Naive thymus-derived CD8-positive, alpha-beta T cell (primary cell): ENCODE data around the gene C20orf96. TPM values are rescaled to one million over a fixed set of nuclear protein-coding genes. Genes with fewer than 3 reads are reported as not detected.

Experiments used
- ATAC-seq, 2 donors: fragments of 150-1000 bp; cut with Tn5 transposase in 1 of 2; sonication (Bioruptor Pico), chemical (Tn5 transposase) in 1 of 2; 1 replicate in 1 of 2; 2 replicates in 1 of 2; pipeline ENCODE4 v1.10.0; 2021; ENCODE audit warnings: mild to moderate bottlenecking in 2 of 2, moderate library complexity in 2 of 2
- POLR2A ChIA-PET: fragments of 350-600 bp; sonication (Branson Sonifier 250); formaldehyde crosslinking; loops from one replicate; lab custom pipeline; 2021; ENCODE audit warnings: antibody characterized with exemption; lab: Charles Lee
- DNase-seq, 10 donors: peaks; one replicate each; pipeline versions ENCODE4 v3.0.0 to v3.0.0-alpha.2; 2020 to 2022
- H3K27ac Mint-ChIP-seq, 10 donors: one replicate each; pipeline ENCODE4 v1.8.0; 2020 to 2022; ENCODE audit warnings: mild to moderate bottlenecking in 10 of 10, mixed read lengths in 10 of 10, moderate library complexity in 4 of 10, inconsistent platforms in 1 of 10
- H3K27me3 Mint-ChIP-seq, 5 donors: one replicate each; pipeline ENCODE4 v1.8.0; 2021 to 2022; ENCODE audit warnings: mixed read lengths in 5 of 5
- H3K36me3 Mint-ChIP-seq, 3 donors: one replicate each; pipeline ENCODE4 v1.8.0; 2020 to 2022; ENCODE audit warnings: mixed read lengths in 3 of 3, mild to moderate bottlenecking in 2 of 3, inconsistent platforms in 1 of 3
- H3K4me1 Mint-ChIP-seq, 4 donors: one replicate each; pipeline ENCODE4 v1.8.0; 2021 to 2022; ENCODE audit warnings: mixed read lengths in 4 of 4
- H3K4me3 Mint-ChIP-seq, 10 donors: one replicate each; pipeline ENCODE4 v1.8.0; 2020 to 2022; ENCODE audit warnings: mild to moderate bottlenecking in 10 of 10, mixed read lengths in 10 of 10, moderate library complexity in 6 of 10, inconsistent platforms in 1 of 10
- H3K9me3 Mint-ChIP-seq, 9 donors: one replicate each; pipeline ENCODE4 v1.8.0; 2020 to 2022; ENCODE audit warnings: mixed read lengths in 9 of 9, mild to moderate bottlenecking in 3 of 9, inconsistent platforms in 1 of 9, moderate library complexity in 1 of 9
- polyA plus RNA-seq, 3 donors: library from polyadenylated mRNA; unstranded; fragments of 300-500 nt; fragmentation: Illumina TruSeq; gene quantifications; one replicate each; pipeline ENCODE4 v1.2.3, GENCODE V29; 2021
- total RNA-seq, 8 experiments: library from RNA in 2 of 8; stranded (reverse) in 2 of 8; gene quantifications; one replicate each; pipeline ENCODE4 v1.2.3 and lab custom pipeline; 2021 to 2026

The C20orf96 gene
- total and polyA plus RNA-seq, 5 experiments from 2014 or later: 0.46 to 5.7 (median 0.80) TPM

DNA sequence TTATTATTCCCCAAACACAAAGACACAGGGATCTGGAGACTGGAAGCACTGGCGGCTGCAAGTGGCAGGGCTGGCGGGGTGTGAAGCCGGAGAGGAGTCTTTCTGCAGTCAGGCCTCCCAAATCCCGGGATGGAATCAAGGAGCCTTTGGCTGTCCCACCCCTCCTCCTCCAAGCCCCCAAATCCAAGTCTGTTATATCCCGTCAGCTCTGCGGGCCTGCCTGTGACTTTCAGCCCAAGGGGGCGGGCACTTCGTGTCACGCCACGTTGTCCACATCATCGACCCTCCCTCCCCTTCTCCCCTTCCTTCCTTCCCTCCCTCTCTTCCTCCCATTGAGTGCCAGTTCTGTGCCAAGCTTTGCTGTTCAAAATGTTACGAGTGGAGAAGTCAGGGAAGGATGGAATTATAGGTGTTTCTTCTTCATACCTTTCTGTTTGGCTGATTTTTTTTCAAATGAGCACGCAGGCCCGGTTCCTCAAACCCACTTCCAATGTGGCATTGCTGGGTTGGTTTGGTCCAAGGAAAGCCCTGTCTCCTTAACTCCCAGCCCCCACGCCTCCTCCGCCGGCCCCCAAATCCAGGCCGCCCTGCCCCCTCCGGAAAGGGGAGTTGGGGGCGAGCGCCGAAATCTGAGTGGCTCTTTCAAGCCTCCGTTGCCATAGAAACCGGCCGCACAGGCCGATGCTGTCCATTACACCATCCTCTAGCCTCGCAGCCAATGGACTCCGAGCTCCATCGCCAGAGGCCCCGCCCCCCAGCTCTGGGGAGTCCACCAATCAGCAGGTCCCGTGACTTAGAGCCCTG lies 19.5 kb upstream of the C20orf96 start:
- H3K4me1 Mint-ChIP-seq: peaks cover 11 to 19% (median 17%) of the 10 kb centered on the region in 4 donors
- H3K4me3 Mint-ChIP-seq: peak overlapping the region; percentile 81 to 93 (median 87)
- no peaks in the 10 kb centered on the region for H3K9me3 Mint-ChIP-seq
- ATAC-seq (peak; percentile 100), DNase-seq (peak; percentile 63 to 94 (median 84))
- POLR2A ChIA-PET: interaction anchor here (0.7 to 3.6 kb wide), 5 partner anchors 10 to 84 kb away, joined by 3 to 20 read pairs (median 3); partner anchors contain the start of genes SOX12 and ZCCHC3
- peak overlapping the region; percentile 27 to 93 (median 86) for H3K27ac Mint-ChIP-seq
- H3K27me3 Mint-ChIP-seq: no peaks in the 10 kb centered on the region
- no peaks in the 10 kb centered on the region for H3K36me3 Mint-ChIP-seq

DNA sequence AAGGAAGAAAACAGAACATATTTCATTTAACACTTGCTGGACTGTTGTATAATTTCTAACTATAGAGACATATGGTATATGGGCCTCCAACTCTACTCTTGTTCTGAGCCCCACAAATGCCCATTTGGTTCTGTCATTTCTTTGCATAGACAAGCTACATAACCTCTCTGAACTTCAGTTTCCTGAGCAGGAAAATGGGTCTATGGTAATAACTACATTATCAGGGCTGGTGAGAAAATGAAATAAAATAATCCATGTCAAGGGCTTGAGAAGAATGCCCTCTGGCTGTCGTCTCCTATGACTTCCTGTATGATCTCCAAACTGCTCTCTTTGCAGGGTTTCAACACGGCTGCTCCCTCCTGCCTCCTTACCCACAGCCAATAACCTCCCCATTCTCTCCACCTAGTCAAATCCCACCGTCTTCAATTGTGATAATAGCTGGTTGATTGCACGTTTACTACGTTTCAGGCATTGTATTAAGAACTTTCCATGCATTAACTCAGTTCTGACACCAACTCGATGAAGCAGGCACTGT lies 18.8 kb upstream of the C20orf96 start:
- peak overlapping the region in 9 of 10 donors; percentile 46 to 87 (median 81) for H3K4me3 Mint-ChIP-seq
- peak overlapping the region in 9 of 10 donors; percentile 6 to 85 (median 64) for H3K27ac Mint-ChIP-seq
- peaks cover 11 to 19% (median 17%) of the 10 kb centered on the region in 4 donors for H3K4me1 Mint-ChIP-seq
- no peaks in the 10 kb centered on the region for H3K9me3 Mint-ChIP-seq
- H3K36me3 Mint-ChIP-seq: no peaks in the 10 kb centered on the region
- DNase-seq (no peak), ATAC-seq (no peak)
- POLR2A ChIA-PET: interaction anchor here (1.4 to 3.6 kb wide), 2 partner anchors 11 to 16 kb away, joined by 8 to 20 read pairs; partner anchors contain the start of genes SOX12 and ZCCHC3
- no peaks in the 10 kb centered on the region for H3K27me3 Mint-ChIP-seq

DNA sequence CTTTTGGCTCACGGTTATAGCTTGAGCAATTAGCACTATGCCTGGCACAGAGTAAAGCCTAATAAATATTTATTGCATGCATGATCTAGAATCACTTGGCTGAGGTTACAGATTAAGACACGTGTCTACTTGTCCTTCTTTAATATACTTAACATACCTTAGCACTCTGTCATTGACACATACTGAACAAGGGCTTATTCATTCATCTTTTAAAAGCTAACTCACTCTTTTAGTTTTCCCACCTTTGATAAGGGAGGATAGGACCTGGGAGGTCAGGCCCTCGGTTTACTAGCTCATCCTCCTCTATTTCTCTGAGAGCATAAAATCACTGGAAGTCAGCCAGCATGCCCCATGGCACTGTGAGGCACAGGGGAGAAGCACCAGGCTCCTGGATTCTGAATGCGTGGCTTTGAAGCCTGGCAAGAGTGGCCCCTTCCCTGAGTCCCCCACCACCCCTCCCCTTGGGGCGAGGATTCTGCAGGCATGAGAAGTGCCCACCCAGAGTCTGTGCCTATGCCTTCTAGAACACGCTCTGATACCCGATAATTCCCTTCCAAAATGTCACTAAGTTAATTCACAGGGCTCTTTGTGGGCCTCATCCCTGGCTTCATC lies 18.0 kb upstream of the C20orf96 start:
- no peaks in the 10 kb centered on the region for H3K9me3 Mint-ChIP-seq
- H3K27ac Mint-ChIP-seq: peak overlapping the region in 3 of 10 donors; percentile 22 to 31 (median 28)
- ATAC-seq (no peak), DNase-seq (no peak)
- H3K4me3 Mint-ChIP-seq: no peak overlapping the region
- H3K36me3 Mint-ChIP-seq: no peaks in the 10 kb centered on the region
- peaks cover 11 to 19% (median 17%) of the 10 kb centered on the region in 4 donors for H3K4me1 Mint-ChIP-seq
- POLR2A ChIA-PET: interaction anchor here (1.0 to 3.6 kb wide), 3 partner anchors 11 to 20 kb away, joined by 3 to 20 read pairs (median 3); partner anchors contain the start of gene ZCCHC3
- H3K27me3 Mint-ChIP-seq: no peaks in the 10 kb centered on the region

DNA sequence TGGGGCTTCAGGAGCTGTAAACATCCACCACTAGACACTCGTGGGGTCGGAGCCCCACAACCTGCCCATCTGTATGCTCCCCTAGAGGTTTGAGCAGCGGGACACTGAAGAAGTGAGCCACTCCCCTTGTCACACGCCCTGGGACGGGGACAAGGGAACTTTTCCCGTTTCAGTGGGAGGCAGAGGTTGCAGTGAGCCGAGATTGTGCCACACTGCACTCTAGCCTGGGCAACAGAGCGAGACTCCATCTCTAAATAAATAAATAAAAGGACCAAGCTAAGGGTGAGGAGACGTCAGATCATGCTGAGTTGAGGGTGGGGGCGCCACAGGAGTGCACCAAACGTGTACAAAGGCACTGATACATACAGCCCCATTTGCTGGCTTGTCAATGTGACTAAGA lies 15.2 kb upstream of the C20orf96 start:
- Mint-ChIP-seq H3K4me1 (peaks cover 18 to 22% (median 20%) of the 10 kb centered on the region in 4 donors), H3K27me3 (no peaks in the 10 kb centered on the region), H3K4me3 (no peak overlapping the region), H3K36me3 (peaks cover 0 to 9% (median 0%) of the 10 kb centered on the region in 3 donors), H3K27ac (peak overlapping the region in 1 of 10 donors; percentile 16), H3K9me3 (no peaks in the 10 kb centered on the region)
- POLR2A ChIA-PET: interaction anchor here (0.8 to 1.4 kb wide), 2 partner anchors 9 to 12 kb away, joined by 3 to 8 read pairs; partner anchors contain the start of gene ZCCHC3
- DNase-seq (no peak), ATAC-seq (no peak)

DNA sequence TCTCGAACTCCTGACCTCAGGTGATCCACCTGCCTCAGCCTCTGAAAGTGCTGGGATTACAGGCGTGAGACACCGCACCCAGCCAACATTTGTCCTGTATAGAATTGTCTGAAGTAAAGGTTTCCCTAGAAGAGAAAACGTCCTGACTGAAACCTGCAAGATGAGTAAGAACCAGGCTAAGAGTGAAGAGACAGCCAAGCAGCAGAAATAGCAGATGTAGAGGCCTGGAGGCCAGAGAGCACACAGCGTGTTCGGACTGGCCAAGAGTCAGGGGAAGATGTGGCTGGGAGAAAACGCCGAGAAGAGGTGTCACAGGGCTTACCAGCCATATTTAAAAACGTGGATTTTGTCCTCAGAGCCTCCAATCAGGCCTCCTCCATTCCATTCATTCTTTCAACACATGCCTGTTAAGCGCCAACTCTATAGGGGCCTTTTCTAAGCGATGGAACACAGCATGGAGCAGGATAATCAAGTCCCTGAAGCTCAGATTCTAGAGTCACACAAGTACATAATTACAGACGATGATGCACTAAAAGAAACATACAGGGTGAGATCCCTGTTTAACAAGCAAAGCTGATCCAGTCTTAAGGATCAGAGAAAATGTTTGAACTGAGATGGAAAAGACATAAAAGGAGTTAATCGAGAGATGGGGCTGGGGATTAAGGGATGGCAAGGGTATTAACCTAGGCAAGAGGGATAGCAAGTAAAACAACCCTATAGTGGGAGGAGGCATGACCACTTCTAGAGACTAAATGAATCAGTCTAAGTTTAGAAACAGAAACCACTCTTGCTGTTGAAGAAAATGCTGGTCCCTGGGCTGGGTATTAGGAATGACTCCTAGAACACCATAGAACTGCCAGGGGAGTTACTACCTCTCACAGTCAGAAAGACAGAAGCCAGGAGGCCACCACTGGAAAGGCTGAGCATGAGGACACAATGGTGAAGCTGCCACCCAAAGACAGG lies 11.6 kb upstream of the C20orf96 start:
- peaks cover 21 to 34% (median 31%) of the 10 kb centered on the region in 4 donors for H3K4me1 Mint-ChIP-seq
- peaks cover 0 to 17% (median 5%) of the 10 kb centered on the region in 3 donors for H3K36me3 Mint-ChIP-seq
- no peaks in the 10 kb centered on the region for H3K27me3 Mint-ChIP-seq
- H3K27ac Mint-ChIP-seq: peak overlapping the region in 3 of 10 donors; percentile 16 to 83 (median 27)
- no peak overlapping the region for H3K4me3 Mint-ChIP-seq
- DNase-seq (no peak), ATAC-seq (no peak)
- peaks cover 0 to 3% (median 0%) of the 10 kb centered on the region in 9 donors for H3K9me3 Mint-ChIP-seq
- POLR2A ChIA-PET: interaction anchor here (2.3 kb wide), 1 partner anchor 23 kb away, joined by 12 read pairs; the partner anchor contains the start of gene SOX12

DNA sequence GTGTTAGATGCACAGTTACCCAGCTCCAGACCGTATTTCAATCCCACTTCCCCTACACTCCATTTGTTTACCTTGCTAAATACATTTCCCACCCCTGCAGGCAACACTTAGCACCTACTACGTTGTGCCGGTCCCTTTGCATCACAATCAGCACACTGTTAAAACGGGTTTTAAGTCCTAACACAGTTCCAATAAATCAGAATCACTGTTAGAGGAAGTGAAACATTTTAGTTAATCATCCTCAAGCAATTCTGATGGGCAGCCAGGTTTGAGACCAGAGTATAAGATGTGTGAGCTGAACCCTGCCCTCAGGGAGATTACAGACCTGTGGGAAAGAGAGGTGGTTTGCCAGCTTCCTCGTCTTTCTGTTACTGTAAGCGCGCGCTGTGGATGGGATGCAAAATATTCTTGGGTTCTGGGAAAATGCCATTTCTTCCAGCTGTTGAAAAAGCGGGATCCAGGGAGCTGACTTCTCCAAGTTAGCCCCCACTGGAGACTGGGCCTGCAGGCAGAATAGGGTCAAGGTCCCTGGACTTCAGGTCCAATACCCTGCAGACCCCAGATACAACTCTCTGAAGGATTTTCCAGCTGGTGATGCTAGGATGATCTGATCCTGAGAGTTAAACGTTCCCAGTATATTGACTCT lies 9.9 kb upstream of the C20orf96 start:
- peak overlapping the region in 9 of 10 donors; percentile 37 to 100 (median 80) for H3K4me3 Mint-ChIP-seq
- peaks cover 0 to 17% (median 5%) of the 10 kb centered on the region in 3 donors for H3K36me3 Mint-ChIP-seq
- POLR2A ChIA-PET: interaction anchor here (1.0 to 5.5 kb wide), 2 partner anchors 10 to 24 kb away, joined by 3 to 140 read pairs; partner anchors contain the start of gene SOX12
- peaks cover 0 to 3% (median 0%) of the 10 kb centered on the region in 9 donors for H3K9me3 Mint-ChIP-seq
- H3K4me1 Mint-ChIP-seq: peaks cover 24 to 50% (median 45%) of the 10 kb centered on the region in 4 donors
- no peak for DNase-seq
- no peaks in the 10 kb centered on the region for H3K27me3 Mint-ChIP-seq
- ATAC-seq: no peak
- peak overlapping the region in 7 of 10 donors; percentile 22 to 99 (median 43) for H3K27ac Mint-ChIP-seq

DNA sequence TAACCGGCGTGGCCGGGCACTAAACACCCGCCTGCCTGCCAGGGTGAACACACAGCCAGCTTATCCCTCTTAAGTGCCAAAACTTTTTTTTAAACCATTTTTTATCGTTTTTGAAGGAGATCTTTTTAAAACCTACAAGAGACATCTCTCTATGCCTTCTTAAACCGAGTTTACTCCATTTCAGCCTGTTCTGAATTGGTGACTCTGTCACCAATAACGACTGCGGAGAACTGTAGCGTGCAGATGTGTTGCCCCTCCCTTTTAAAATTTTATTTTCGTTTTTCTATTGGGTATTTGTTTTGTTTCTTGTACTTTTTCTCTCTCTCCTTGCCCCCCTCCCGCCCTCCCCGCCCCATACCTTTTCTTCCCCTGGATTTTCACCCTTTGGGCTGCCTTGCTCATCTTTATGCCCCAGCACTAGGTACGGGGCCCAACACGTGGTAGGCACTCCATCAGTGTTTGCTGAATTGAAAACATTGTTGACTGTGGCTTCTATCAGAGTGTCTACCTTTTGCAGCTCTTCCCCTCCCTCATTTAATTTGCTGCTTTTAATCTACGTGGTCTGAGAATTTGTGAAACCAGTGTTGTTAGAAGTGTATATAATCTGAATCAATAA lies 8.3 kb upstream of the C20orf96 start:
- Mint-ChIP-seq H3K4me1 (peaks cover 24 to 50% (median 45%) of the 10 kb centered on the region in 4 donors), H3K4me3 (peak overlapping the region; percentile 93 to 100 (median 98)), H3K36me3 (peaks cover 0 to 17% (median 5%) of the 10 kb centered on the region in 3 donors), H3K9me3 (peaks cover 0 to 3% (median 0%) of the 10 kb centered on the region in 9 donors), H3K27me3 (no peaks in the 10 kb centered on the region), H3K27ac (peak overlapping the region; percentile 96 to 99 (median 98))
- peak; percentile 9 to 20 for ATAC-seq
- peak in 1 of 10 donors; percentile 37 for DNase-seq
- POLR2A ChIA-PET: interaction anchor here (0.7 to 5.5 kb wide), 8 partner anchors 10 to 1367 kb away, joined by 3 to 140 read pairs (median 4); partner anchors contain the start of gene SOX12

DNA sequence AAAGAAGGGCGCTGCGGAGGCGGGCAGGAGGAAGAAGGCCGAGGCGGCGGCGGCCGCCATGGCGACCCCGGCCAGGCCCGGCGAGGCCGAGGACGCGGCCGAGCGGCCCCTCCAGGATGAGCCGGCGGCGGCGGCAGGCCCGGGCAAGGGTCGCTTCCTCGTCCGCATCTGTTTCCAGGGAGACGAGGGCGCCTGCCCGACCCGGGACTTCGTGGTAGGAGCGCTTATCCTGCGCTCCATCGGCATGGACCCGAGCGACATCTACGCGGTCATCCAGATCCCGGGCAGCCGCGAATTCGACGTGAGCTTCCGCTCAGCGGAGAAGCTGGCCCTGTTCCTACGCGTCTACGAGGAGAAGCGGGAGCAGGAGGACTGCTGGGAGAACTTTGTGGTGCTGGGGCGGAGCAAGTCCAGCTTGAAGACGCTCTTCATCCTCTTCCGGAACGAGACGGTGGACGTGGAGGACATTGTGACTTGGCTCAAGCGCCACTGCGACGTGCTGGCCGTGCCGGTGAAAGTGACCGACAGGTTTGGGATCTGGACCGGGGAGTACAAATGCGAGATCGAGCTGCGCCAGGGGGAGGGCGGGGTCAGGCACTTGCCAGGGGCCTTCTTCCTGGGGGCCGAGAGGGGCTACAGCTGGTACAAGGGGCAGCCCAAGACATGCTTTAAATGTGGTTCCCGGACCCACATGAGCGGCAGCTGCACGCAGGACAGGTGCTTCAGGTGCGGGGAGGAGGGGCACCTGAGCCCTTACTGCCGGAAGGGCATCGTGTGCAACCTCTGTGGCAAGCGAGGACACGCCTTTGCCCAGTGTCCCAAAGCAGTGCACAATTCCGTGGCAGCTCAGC lies 7.6 kb upstream of the C20orf96 start:
- H3K4me1 Mint-ChIP-seq: peaks cover 22 to 50% (median 45%) of the 10 kb centered on the region in 4 donors
- no peaks in the 10 kb centered on the region for H3K27me3 Mint-ChIP-seq
- ATAC-seq (peak; percentile 27 to 31), DNase-seq (peak in 9 of 10 donors; percentile 14 to 70 (median 35))
- POLR2A ChIA-PET: interaction anchor here (0.7 to 5.5 kb wide), 15 partner anchors 8 to 1368 kb away, joined by 3 to 140 read pairs (median 5); partner anchors contain the start of genes CSNK2A1 and SOX12
- H3K27ac Mint-ChIP-seq: peak overlapping the region; percentile 96 to 99 (median 98)
- H3K4me3 Mint-ChIP-seq: peak overlapping the region; percentile 93 to 100 (median 98)
- H3K36me3 Mint-ChIP-seq: peaks cover 0 to 17% (median 5%) of the 10 kb centered on the region in 3 donors
- H3K9me3 Mint-ChIP-seq: peaks cover 0 to 3% (median 0%) of the 10 kb centered on the region in 9 donors

DNA sequence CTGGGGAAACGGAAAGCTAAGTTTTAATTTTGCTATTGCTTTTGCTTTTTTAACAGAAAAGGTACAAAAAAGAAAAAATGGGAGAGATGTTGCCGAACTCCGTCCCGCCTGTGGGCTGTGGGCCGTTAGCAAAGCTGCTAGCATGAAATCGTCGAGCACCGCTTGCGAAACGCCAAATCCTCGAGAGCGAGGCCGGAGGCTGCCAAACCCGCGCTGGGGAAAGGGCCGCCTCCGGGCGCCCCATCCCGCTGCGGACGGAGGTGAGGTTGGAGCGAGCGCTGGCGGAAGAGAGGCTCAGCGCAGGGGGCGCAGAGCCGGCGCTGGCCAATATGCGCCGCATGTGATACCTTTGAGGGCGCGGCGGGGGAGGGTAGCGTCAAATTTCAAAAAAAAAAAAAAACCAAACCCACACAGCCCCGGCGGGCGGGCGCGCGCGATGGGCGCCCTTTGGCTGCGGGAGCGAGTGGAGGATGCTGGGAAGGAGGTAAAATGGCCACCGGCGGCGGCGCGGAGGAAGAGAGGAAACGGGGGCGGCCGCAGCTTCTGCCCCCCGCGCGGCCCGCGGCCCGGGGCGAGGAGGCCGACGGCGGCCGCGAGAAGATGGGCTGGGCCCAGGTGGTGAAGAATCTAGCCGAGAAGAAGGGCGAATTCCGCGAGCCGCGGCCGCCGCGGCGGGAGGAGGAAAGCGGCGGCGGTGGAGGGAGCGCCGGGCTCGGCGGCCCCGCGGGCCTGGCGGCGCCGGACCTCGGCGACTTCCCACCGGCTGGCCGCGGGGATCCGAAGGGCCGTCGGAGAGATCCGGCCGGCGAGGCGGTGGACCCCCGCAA lies 6.8 kb upstream of the C20orf96 start, which contains the start of gene ZCCHC3:
TSS of gene ZCCHC3 (plus strand) at position 473 of the 827 bp plus-strand sequence. CDS start at position 490, 17 bp downstream.
- Mint-ChIP-seq H3K4me1 (peaks cover 19 to 50% (median 45%) of the 10 kb centered on the region in 4 donors), H3K27me3 (no peaks in the 10 kb centered on the region), H3K36me3 (peaks cover 0 to 17% (median 5%) of the 10 kb centered on the region in 3 donors), H3K4me3 (peak within 1 kb of the TSS; percentile 93 to 100 (median 99)), H3K9me3 (peaks cover 0 to 3% (median 0%) of the 10 kb centered on the region in 9 donors), H3K27ac (peak within 1 kb of the TSS; percentile 97 to 99 (median 98))
- peak; percentile 88 to 91 for ATAC-seq
- peak; percentile 74 to 92 (median 82) for DNase-seq
- POLR2A ChIA-PET: interaction anchor here (0.6 to 5.5 kb wide), 15 partner anchors 8 to 799 kb away, joined by 3 to 140 read pairs (median 5); partner anchors contain the start of genes CSNK2A1 and SOX12
